CD4-positive, alpha-beta T cell treated with Interleukin-12 subunit alpha and Interleukin-12 subunit beta, for 1 hour (primary cell): ENCODE measurements around the gene NCOR2.

Source experiments
- DNase-seq: peaks from one replicate; pipeline ENCODE4 v3.0.0-alpha.2; 2020

Gene NCOR2

GRCh38 chr12:124541322-124541721 lies 26.1 kb downstream of the NCOR2 start:
- no peak for DNase-seq

- no peak for DNase-seq
These were observed 28.0 kb downstream of the NCOR2 start for GRCh38 chr12:124539084-124540041.

- no peak for DNase-seq
These were observed 29.0 kb downstream of the NCOR2 start for GRCh38 chr12:124538194-124539082.

GRCh38 chr12:124537525-124538193 lies 29.8 kb downstream of the NCOR2 start:
- DNase-seq, result no peak

GRCh38 chr12:124536641-124537040 lies 30.8 kb downstream of the NCOR2 start:
- DNase-seq, result no peak

GRCh38 chr12:124534776-124535740 lies 32.4 kb downstream of the NCOR2 start:
- no peak for DNase-seq

- no peak for DNase-seq
These were observed 34.0 kb downstream of the NCOR2 start for GRCh38 chr12:124533456-124533855.

GRCh38 chr12:124532967-124533366 lies 34.4 kb downstream of the NCOR2 start:
- no peak for DNase-seq

GRCh38 chr12:124532331-124532750 lies 35.1 kb downstream of the NCOR2 start:
- DNase-seq, result no peak

- no peak for DNase-seq
These were observed 35.5 kb downstream of the NCOR2 start for GRCh38 chr12:124531906-124532305.

GRCh38 chr12:124531281-124531745 lies 36.1 kb downstream of the NCOR2 start:
- no peak for DNase-seq

- no peak for DNase-seq
These were observed 36.7 kb downstream of the NCOR2 start for GRCh38 chr12:124530637-124531263.

GRCh38 chr12:124529565-124530276 lies 37.7 kb downstream of the NCOR2 start:
- no peak for DNase-seq

- no peak for DNase-seq
These were observed 39.4 kb downstream of the NCOR2 start for GRCh38 chr12:124527861-124528561.

GRCh38 chr12:124525927-124526692 lies 41.3 kb downstream of the NCOR2 start:
- no peak for DNase-seq

GRCh38 chr12:124525455-124525854 lies 42.0 kb downstream of the NCOR2 start:
- no peak for DNase-seq

- no peak for DNase-seq
These were observed 43.0 kb downstream of the NCOR2 start for GRCh38 chr12:124524231-124524925.

GRCh38 chr12:124523071-124523470 lies 44.3 kb downstream of the NCOR2 start:
- DNase-seq, result no peak
